Panc1 (cell line): ENCODE measurements around the gene HES1. TPM values are rescaled to one million over a fixed set of nuclear protein-coding genes. Genes with fewer than 3 reads are reported as not detected.

Source experiments
- ATAC-seq: fragments of 200-7000 bp; cut with Tn5 transposase; 2 replicates; pipeline ENCODE4 v1.9.1; 2020; ENCODE audit warnings: mild to moderate bottlenecking, moderate library complexity
- Bru-seq: library from RNA; stranded (reverse); fragments of 400-500 nt; gene quantifications from one replicate; lab custom pipeline; 2021; lab: Mats Ljungman, UMichigan
- BruChase-seq, 2 experiments: library from RNA; stranded (reverse); fragments of 400-500 nt; gene quantifications; one replicate each; lab custom pipeline; 2021; lab: Mats Ljungman, UMichigan
- BruUV-seq: library from RNA; stranded (reverse); fragments of 400-500 nt; replicated peaks from 2 replicates; lab custom pipeline; 2021; lab: Mats Ljungman, UMichigan
- CTCF ChIA-PET: fragments of 300-600 bp; sonication (Branson Sonifier 250); formaldehyde crosslinking; loops from one replicate; lab custom pipeline; 2022; ENCODE audit warnings: antibody characterized with exemption; lab: Charles Lee
- POLR2A ChIA-PET: fragments of 300-600 bp; sonication (Branson Sonifier 250); formaldehyde crosslinking; loops from one replicate; lab custom pipeline; 2022; ENCODE audit warnings: antibody characterized with exemption; lab: Charles Lee
- DNase-seq: peaks from one replicate; pipeline ENCODE4 v3.0.0-alpha.2; 2010; ENCODE audit warnings: low read depth, low spot score
- H3K27ac ChIP-seq: 2 replicates; pipeline ENCODE4 v1.5.1; 2011; ENCODE audit warnings: mild to moderate bottlenecking, low read length, inconsistent platforms
- H3K27me3 ChIP-seq: fragments of 200-500 bp; sonication (Bioruptor generic); 2 replicates; pipeline ENCODE4 v1.6.0; 2014; ENCODE audit warnings: low read length, inconsistent platforms; ENCODE audit not compliant: control insufficient read depth, insufficient read depth
- H3K36me3 ChIP-seq: fragments of 200-500 bp; sonication (Bioruptor generic); 2 replicates; pipeline ENCODE4 v1.5.1; 2014; ENCODE audit warnings: inconsistent platforms, mild to moderate bottlenecking, low read length, moderate library complexity; ENCODE audit not compliant: control insufficient read depth, insufficient read depth
- H3K4me1 ChIP-seq: 2 replicates; pipeline ENCODE4 v1.5.1; 2011; ENCODE audit warnings: inconsistent platforms, mild to moderate bottlenecking, low read length, moderate library complexity; ENCODE audit not compliant: control insufficient read depth, insufficient read depth
- H3K4me3 ChIP-seq, 2 experiments: 2 replicates each; pipeline ENCODE4 v1.5.1; 2011 to 2012; ENCODE audit warnings: low read depth in 2 of 2, low read length in 2 of 2, mild to moderate bottlenecking in 2 of 2, inconsistent platforms in 1 of 2, moderate library complexity in 1 of 2
- H3K9me3 ChIP-seq: fragments of 200-500 bp; sonication (Bioruptor generic); 2 replicates; pipeline ENCODE4 v1.5.1; 2014; ENCODE audit warnings: low read depth, mild to moderate bottlenecking, inconsistent platforms, low read length, moderate library complexity; ENCODE audit not compliant: control insufficient read depth, insufficient read depth
- POLR2AphosphoS5 ChIP-seq: IDR thresholded peaks from 2 replicates; pipeline ENCODE4 v1.6.1; 2012; ENCODE audit warnings: mild to moderate bottlenecking, low read depth, low read length, moderate library complexity
- SIN3A ChIP-seq: IDR thresholded peaks from 2 replicates; pipeline ENCODE4 v1.6.1; 2012; ENCODE audit warnings: low read depth, mild to moderate bottlenecking, low read length, moderate library complexity, borderline replicate concordance; ENCODE audit not compliant: insufficient read depth
- TCF7L2 ChIP-seq: IDR thresholded peaks from 2 replicates; pipeline ENCODE4 v1.6.1; 2011; ENCODE audit warnings: mild to moderate bottlenecking, low read depth, low read length, inconsistent platforms
- in situ Hi-C: cut with HindIII; loops from 2 replicates; pipeline ENCODE4 v1.10.0; 2016; ENCODE audit warnings: low sequenced_read_pairs, low pct_unique_long_range_greater_than_20kb
- intact Hi-C: fragments of 100-400 bp; cut with micrococcal nuclease; formaldehyde crosslinking; loops from one replicate; pipeline ENCODE4 v1.10.0; 2022; ENCODE audit not compliant: unreplicated experiment
- long read RNA-seq: library from polyadenylated mRNA; unstranded; transcript quantifications from one replicate; pipeline ENCODE4 v2.0.0, GENCODE V29; 2021; ENCODE audit not compliant: unreplicated experiment
- polyA plus RNA-seq: library from polyadenylated mRNA; unstranded; fragments of >200 nt; gene quantifications from one replicate; pipeline ENCODE4 v1.2.1, GENCODE V29; 2012; ENCODE audit warnings: missing spikeins; ENCODE audit not compliant: insufficient read length
- total RNA-seq: library from RNA; stranded (reverse); gene quantifications from one replicate; pipeline ENCODE4 v1.2.1, GENCODE V29; 2021; ENCODE audit not compliant: unreplicated experiment
- TF ChIP-seq, protein P1 (sequence below): fragments of 450-650 bp; IDR thresholded peaks from 2 replicates; pipeline ENCODE4 v1.5.1; 2017; ENCODE audit warnings: mild to moderate bottlenecking
- TF ChIP-seq, protein P2 (sequence below), 2 experiments: IDR thresholded peaks; 2 replicates each; pipeline ENCODE4 v1.6.1; 2011 to 2012; ENCODE audit warnings: low read depth in 2 of 2, control low read depth in 1 of 2, low read length in 1 of 2, mild to moderate bottlenecking in 1 of 2, moderate library complexity in 1 of 2; ENCODE audit not compliant: insufficient read depth in 1 of 2

The HES1 gene, protein sequence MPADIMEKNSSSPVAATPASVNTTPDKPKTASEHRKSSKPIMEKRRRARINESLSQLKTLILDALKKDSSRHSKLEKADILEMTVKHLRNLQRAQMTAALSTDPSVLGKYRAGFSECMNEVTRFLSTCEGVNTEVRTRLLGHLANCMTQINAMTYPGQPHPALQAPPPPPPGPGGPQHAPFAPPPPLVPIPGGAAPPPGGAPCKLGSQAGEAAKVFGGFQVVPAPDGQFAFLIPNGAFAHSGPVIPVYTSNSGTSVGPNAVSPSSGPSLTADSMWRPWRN
- 28.5 TPM for total RNA-seq
- 33.2 TPM for polyA plus RNA-seq
- percentile 93 among the genes with signal in this experiment for Bru-seq, nascent RNA
- percentile 78 among the genes with signal in this experiment for BruChase-seq, experiment 1, labeled RNA remaining after a 2-hour chase
- BruChase-seq, experiment 2, labeled RNA remaining after a 6-hour chase = percentile 66 among the genes with signal in this experiment
- long read RNA-seq, transcript HES1-201 (4 exons, 1,578 nt) = major isoform, 8 of 19 reads
- long read RNA-seq, partial matches to known transcripts = 11 of 19 reads
- long read RNA-seq, other reads (novel, unspliced or antisense) = 0 of 19 reads

DNA sequence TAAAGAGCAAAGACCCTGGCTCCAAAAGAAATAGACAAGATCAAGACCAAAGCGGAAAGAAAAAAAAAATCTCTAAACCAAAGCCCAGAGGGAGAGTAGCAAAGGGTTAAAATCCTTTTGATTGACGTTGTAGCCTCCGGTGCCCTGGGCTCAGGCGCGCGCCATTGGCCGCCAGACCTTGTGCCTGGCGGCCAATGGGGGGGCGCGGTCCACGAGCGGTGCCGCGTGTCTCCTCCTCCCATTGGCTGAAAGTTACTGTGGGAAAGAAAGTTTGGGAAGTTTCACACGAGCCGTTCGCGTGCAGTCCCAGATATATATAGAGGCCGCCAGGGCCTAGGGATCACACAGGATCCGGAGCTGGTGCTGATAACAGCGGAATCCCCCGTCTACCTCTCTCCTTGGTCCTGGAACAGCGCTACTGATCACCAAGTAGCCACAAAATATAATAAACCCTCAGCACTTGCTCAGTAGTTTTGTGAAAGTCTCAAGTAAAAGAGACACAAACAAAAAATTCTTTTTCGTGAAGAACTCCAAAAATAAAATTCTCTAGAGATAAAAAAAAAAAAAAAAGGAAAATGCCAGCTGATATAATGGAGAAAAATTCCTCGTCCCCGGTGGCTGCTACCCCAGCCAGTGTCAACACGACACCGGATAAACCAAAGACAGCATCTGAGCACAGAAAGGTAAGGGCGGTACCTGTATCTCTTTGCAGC is at the start of gene HES1:
TSS of gene HES1 (plus strand) at position 343 of the 713 bp plus-strand sequence. CDS start at position 576, 233 bp downstream.
- no TSS peak for BruUV-seq
- CTCF ChIA-PET = interaction anchor here (0.6 to 1.4 kb wide), 2 partner anchors 112 to 180 kb away, joined by 4 to 8 read pairs; no protein-coding TSS in a partner anchor
- H3K4me1 ChIP-seq = peaks cover 56% of the 10 kb centered on the region

More for the DNA sequence above, at the start of gene HES1:
- TF ChIP-seq, protein P1, sequence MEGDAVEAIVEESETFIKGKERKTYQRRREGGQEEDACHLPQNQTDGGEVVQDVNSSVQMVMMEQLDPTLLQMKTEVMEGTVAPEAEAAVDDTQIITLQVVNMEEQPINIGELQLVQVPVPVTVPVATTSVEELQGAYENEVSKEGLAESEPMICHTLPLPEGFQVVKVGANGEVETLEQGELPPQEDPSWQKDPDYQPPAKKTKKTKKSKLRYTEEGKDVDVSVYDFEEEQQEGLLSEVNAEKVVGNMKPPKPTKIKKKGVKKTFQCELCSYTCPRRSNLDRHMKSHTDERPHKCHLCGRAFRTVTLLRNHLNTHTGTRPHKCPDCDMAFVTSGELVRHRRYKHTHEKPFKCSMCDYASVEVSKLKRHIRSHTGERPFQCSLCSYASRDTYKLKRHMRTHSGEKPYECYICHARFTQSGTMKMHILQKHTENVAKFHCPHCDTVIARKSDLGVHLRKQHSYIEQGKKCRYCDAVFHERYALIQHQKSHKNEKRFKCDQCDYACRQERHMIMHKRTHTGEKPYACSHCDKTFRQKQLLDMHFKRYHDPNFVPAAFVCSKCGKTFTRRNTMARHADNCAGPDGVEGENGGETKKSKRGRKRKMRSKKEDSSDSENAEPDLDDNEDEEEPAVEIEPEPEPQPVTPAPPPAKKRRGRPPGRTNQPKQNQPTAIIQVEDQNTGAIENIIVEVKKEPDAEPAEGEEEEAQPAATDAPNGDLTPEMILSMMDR = no peak
- peak; percentile 98 for TF ChIP-seq POLR2AphosphoS5
- TF ChIP-seq SIN3A = peak; percentile 91
- TF ChIP-seq, protein P2, sequence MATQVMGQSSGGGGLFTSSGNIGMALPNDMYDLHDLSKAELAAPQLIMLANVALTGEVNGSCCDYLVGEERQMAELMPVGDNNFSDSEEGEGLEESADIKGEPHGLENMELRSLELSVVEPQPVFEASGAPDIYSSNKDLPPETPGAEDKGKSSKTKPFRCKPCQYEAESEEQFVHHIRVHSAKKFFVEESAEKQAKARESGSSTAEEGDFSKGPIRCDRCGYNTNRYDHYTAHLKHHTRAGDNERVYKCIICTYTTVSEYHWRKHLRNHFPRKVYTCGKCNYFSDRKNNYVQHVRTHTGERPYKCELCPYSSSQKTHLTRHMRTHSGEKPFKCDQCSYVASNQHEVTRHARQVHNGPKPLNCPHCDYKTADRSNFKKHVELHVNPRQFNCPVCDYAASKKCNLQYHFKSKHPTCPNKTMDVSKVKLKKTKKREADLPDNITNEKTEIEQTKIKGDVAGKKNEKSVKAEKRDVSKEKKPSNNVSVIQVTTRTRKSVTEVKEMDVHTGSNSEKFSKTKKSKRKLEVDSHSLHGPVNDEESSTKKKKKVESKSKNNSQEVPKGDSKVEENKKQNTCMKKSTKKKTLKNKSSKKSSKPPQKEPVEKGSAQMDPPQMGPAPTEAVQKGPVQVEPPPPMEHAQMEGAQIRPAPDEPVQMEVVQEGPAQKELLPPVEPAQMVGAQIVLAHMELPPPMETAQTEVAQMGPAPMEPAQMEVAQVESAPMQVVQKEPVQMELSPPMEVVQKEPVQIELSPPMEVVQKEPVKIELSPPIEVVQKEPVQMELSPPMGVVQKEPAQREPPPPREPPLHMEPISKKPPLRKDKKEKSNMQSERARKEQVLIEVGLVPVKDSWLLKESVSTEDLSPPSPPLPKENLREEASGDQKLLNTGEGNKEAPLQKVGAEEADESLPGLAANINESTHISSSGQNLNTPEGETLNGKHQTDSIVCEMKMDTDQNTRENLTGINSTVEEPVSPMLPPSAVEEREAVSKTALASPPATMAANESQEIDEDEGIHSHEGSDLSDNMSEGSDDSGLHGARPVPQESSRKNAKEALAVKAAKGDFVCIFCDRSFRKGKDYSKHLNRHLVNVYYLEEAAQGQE (IDR thresholded peaks at IDR 0.05; ENCODE audit: insufficient read depth in 1 of 2, low read depth in 2 of 2, low read length in 1 of 2) = peak; percentile 87 to 91
- TF ChIP-seq TCF7L2 = peak; percentile 79
- H3K36me3 ChIP-seq = peaks cover 2% of the 10 kb centered on the region
- peak; percentile 59 for ATAC-seq
- H3K4me3 ChIP-seq = peak within 1 kb of the TSS; percentile 90 to 96
- H3K27ac ChIP-seq = peak within 1 kb of the TSS; percentile 96
- in situ Hi-C loops (no loop called here), intact Hi-C loops (loop anchor here (1.0 to 10.0 kb wide), 4 partner anchors 133 to 469 kb away; no protein-coding TSS in a partner anchor)
- POLR2A ChIA-PET = interaction anchor here (0.5 to 0.7 kb wide), 10 partner anchors 73 to 1214 kb away, joined by 3 to 9 read pairs (median 4); no protein-coding TSS in a partner anchor
- no peaks in the 10 kb centered on the region for H3K9me3 ChIP-seq
- H3K27me3 ChIP-seq = no peaks in the 10 kb centered on the region
- DNase-seq = peak; percentile 97
